Kidney epithelial cell (primary cell): ENCODE measurements around the gene SIGMAR1. TPM values are rescaled to one million over a fixed set of nuclear protein-coding genes. Genes with fewer than 3 reads are reported as not detected.

ENCODE experiments used
- DNase-seq: peaks from one replicate; pipeline ENCODE4 v3.0.0-alpha.2; 2010; ENCODE audit warnings: low read depth
- H3K27me3 ChIP-seq: 2 replicates; pipeline ENCODE4 v1.6.0; 2011; ENCODE audit warnings: low read length; ENCODE audit not compliant: control insufficient read depth, insufficient read depth
- H3K36me3 ChIP-seq: 2 replicates; pipeline ENCODE4 v1.5.1; 2011; ENCODE audit warnings: low read length; ENCODE audit not compliant: control insufficient read depth, insufficient read depth
- H3K4me3 ChIP-seq: 2 replicates; pipeline ENCODE4 v1.5.1; 2011; ENCODE audit warnings: low read depth, mild to moderate bottlenecking, control low read depth, low read length
- total RNA-seq: library from RNA; depleted of rRNA; stranded (reverse); fragments of >200 nt; gene quantifications from 2 replicates; pipeline ENCODE4 v1.2.3, GENCODE V29; 2015
- TF ChIP-seq, protein P1 (sequence below): IDR thresholded peaks from 2 replicates; pipeline ENCODE4 v1.5.1; 2011; ENCODE audit warnings: mild to moderate bottlenecking, moderate library complexity, low read length, control low read depth, inconsistent platforms; ENCODE audit not compliant: insufficient read depth, poor library complexity, severe bottlenecking

The SIGMAR1 gene
- total RNA-seq, 1 donor from 2014 or later, result 121 TPM

DNA sequence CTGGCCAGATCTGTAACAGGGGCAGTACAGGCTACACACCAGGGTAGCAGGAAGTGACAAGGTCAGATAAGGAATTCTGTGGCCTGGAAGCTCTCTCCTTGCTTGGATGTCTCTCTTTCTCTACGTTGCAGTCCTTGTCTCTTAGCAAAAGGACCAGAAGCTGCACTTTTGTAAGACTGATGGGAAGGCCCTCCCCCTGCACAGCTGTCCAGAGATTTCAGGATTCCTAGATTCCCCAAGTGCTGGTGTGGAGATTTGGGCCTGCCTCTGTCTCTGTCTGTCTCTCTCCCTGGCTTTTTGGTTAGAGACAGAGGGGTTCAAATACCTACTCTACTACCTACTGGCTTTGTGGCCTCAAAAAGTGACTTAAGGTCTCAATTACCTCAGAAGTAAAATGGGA, 38.0 kb downstream of the SIGMAR1 start:
- DNase-seq, result no peak
- TF ChIP-seq, protein P1, sequence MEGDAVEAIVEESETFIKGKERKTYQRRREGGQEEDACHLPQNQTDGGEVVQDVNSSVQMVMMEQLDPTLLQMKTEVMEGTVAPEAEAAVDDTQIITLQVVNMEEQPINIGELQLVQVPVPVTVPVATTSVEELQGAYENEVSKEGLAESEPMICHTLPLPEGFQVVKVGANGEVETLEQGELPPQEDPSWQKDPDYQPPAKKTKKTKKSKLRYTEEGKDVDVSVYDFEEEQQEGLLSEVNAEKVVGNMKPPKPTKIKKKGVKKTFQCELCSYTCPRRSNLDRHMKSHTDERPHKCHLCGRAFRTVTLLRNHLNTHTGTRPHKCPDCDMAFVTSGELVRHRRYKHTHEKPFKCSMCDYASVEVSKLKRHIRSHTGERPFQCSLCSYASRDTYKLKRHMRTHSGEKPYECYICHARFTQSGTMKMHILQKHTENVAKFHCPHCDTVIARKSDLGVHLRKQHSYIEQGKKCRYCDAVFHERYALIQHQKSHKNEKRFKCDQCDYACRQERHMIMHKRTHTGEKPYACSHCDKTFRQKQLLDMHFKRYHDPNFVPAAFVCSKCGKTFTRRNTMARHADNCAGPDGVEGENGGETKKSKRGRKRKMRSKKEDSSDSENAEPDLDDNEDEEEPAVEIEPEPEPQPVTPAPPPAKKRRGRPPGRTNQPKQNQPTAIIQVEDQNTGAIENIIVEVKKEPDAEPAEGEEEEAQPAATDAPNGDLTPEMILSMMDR, result no peak
- H3K36me3 ChIP-seq, result no peaks in the 10 kb centered on the region
- no peak overlapping the region for H3K4me3 ChIP-seq
- H3K27me3 ChIP-seq, result peaks cover 12% of the 10 kb centered on the region

DNA sequence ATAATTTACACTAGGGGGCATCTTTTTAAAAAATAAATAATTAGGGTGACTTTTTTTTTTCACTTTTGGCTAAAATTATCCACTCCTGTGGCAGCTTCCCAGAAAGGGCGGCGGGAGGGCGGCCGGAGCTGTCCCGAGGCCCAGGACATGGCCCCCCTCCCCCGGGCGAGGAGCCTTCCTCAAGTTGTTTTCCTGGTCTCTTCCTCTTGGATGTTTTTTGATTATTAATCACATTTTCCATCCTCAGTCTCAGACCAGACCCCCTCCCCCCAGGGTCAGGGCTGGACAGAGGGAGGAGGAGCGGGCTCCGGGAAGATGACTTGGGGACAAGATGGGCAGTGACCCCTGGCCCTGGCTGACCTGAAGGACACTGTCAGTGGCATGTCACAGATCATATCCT, 43.4 kb downstream of the SIGMAR1 start:
- no peak for DNase-seq
- Histone ChIP-seq H3K4me3 (no peak overlapping the region), H3K27me3 (peaks cover 53% of the 10 kb centered on the region), H3K36me3 (no peaks in the 10 kb centered on the region)
- TF ChIP-seq, protein P1, result no peak

DNA sequence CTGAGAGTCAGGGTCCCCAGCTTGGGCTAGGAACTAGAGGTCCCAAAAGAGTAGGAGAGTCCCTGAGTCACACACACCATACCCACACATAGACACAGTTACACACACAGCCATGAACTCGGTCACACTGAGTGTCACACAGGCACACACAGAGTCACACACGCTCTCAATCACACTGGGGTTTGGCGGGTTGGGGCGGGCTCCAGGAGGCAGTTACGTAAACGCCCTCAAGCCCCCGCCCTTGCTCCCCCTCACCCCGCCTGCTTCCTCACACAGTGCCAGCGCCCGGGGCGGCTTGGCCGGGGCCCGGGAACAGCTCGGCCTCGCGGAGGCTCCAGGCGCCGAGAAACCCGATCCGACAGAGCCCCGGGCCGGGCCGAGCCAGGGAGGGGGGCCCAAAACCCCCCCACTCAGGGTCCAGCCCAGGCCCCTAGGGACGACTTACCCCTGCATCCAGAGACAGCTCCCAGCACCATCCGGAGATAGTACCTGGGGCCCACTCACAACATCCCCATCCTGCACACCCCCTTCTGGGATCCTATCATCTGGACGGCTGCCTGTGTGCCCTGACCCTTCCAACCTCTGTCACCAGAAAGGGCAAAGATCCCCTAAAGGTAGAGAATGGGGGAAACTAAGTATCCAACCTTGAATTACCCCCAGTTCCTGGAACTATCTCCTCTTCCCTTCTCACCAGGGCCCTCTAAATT, 44.5 kb downstream of the SIGMAR1 start:
- H3K27me3 ChIP-seq, result peaks cover 64% of the 10 kb centered on the region
- TF ChIP-seq, protein P1, result no peak
- no peak for DNase-seq
- H3K4me3 ChIP-seq, result no peak overlapping the region
- no peaks in the 10 kb centered on the region for H3K36me3 ChIP-seq

DNA sequence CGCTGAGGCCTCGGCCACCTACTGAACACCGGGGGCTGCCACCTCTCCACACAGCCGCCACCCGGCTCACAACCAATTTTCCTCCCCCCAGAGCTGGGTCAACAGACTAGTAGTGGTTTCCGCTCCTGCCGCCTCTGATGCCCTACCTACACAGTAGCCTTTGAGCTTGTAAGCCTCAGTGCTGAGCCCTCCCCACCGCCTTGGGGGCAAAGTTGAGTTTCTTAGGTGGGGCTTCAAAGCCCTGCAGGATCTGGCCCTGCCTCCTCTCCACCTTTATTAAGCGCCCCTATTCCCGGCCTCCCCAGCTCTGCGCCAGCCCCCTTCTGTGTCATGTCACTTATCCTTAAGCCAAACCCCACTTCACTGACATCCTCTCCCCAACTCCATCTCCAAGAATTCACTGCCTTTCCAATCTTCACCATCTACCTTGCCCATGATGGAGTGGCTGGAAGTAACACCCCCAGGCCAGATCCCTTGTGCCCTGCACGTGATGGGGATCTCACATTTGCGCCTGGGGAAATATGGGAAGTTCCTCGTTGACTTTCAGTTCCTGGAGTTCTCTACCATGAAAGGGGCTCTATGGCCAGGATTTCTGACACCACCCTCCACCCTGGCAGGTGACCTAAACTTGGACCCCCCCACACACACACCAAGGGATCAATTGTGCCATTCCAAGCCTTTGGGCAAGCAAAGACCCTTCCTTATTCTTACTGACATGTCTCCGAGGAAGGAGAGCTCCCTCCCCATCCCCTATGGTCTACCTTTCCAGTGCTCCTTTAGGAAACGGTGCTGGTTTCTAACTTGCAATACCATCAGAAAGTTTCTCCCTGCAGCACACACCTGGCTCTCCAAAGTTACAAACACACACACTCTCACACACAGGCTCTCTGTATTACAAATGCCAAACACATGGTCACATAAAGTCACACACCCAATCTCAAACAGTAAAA, 45.4 kb downstream of the SIGMAR1 start:
- Histone ChIP-seq H3K4me3 (no peak overlapping the region), H3K36me3 (no peaks in the 10 kb centered on the region), H3K27me3 (peaks cover 72% of the 10 kb centered on the region)
- TF ChIP-seq, protein P1, result no peak
- no peak for DNase-seq

DNA sequence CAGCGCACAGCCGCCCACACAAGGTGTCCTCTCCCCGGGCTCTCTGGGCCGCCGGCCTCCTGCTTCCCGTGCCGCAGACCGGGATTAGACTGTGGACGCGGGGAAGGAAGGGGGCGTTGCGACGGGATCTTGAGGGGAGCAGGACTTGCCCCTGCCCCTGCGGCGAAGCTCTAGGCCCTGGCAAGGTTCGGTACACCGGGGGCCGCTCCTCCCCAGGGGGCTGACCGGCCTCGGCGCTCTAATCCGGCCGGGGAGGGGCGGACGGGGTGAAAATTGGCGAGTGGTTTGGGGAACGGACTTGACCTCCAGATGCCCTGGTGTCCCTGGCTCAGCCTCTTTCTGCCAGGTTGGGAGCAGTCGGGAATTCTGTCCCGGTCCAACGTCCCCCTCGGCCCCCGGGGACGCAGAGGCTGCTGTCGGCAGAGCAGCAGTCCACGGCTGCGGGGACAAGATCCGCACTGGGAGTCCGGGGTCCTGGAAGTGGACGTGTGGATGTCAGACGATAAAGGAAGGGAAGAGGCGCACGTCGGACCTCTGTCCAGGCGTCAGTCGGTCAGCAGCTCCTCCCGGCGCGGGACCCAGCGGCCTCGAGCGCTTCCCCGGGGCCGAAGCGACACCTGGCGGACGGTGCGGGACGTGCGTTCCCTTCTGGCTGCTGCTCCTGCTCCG, 46.2 kb downstream of the SIGMAR1 start:
- TF ChIP-seq, protein P1, result peak; percentile 84
- no peak for DNase-seq
- H3K27me3 ChIP-seq, result peaks cover 77% of the 10 kb centered on the region
- no peak overlapping the region for H3K4me3 ChIP-seq
- no peaks in the 10 kb centered on the region for H3K36me3 ChIP-seq
